Tibial nerve (tissue), 4 donors: ENCODE data around the gene TBCD.

Experiments
- CTCF ChIP-seq, 5 experiments: fragments of 200-600 bp in 3 of 5; fragments of 450-650 bp in 2 of 5; sonication (generic) in 3 of 5; IDR thresholded peaks; one replicate each; pipeline ENCODE4 v1.5.1; 2016 to 2019; ENCODE audit warnings: antibody characterized with exemption in 5 of 5, mild to moderate bottlenecking in 3 of 5, moderate library complexity in 2 of 5
- EP300 ChIP-seq, 2 donors: sonication (generic); formaldehyde crosslinking; IDR thresholded peaks; one replicate each; pipeline ENCODE4 v1.6.1; 2017; ENCODE audit warnings: antibody characterized with exemption in 2 of 2, mild to moderate bottlenecking in 1 of 2
- POLR2A ChIP-seq, 2 donors: fragments of 450-650 bp; IDR thresholded peaks; one replicate each; pipeline ENCODE4 v1.6.1; 2017; ENCODE audit warnings: antibody characterized with exemption in 2 of 2, mild to moderate bottlenecking in 2 of 2, moderate library complexity in 2 of 2

GRCh38 chr17:82832411-82832810, 80.5 kb downstream of the TBCD start:
- TF ChIP-seq CTCF (IDR thresholded peaks at IDR 0.05) (no peak), EP300 (IDR thresholded peaks at IDR 0.05) (no peak), POLR2A (IDR thresholded peaks at IDR 0.05) (no peak)
